HT1080 (cell line): ENCODE data around the gene RPS17. TPM values are rescaled to one million over a fixed set of nuclear protein-coding genes. Genes with fewer than 3 reads are reported as not detected.

Source experiments
- DNase-seq: peaks from one replicate; pipeline ENCODE4 v3.0.0-alpha.2; 2015; ENCODE audit warnings: low read depth
- polyA plus RNA-seq, 2 experiments: library from polyadenylated mRNA; depleted of rRNA; stranded (reverse); fragments of >200 nt; gene quantifications; 2 replicates each; pipeline ENCODE4 v1.2.3, GENCODE V29; 2015
- total RNA-seq: library from RNA; depleted of rRNA; stranded (reverse); fragments of >200 nt; shearing (Covaris generic); gene quantifications from 2 replicates; pipeline ENCODE4 v1.2.3, GENCODE V29; 2014; rRNA removed

Gene RPS17
- total RNA-seq = 3,352 and 4,043 TPM in 2 replicates
- polyA plus RNA-seq (2015; cell fraction: cytosol; rRNA removed) = 7,780 and 8,806 TPM in 2 replicates
- polyA plus RNA-seq (2015; cell fraction: nucleus; rRNA removed) = 2,028 and 2,069 TPM in 2 replicates

DNA sequence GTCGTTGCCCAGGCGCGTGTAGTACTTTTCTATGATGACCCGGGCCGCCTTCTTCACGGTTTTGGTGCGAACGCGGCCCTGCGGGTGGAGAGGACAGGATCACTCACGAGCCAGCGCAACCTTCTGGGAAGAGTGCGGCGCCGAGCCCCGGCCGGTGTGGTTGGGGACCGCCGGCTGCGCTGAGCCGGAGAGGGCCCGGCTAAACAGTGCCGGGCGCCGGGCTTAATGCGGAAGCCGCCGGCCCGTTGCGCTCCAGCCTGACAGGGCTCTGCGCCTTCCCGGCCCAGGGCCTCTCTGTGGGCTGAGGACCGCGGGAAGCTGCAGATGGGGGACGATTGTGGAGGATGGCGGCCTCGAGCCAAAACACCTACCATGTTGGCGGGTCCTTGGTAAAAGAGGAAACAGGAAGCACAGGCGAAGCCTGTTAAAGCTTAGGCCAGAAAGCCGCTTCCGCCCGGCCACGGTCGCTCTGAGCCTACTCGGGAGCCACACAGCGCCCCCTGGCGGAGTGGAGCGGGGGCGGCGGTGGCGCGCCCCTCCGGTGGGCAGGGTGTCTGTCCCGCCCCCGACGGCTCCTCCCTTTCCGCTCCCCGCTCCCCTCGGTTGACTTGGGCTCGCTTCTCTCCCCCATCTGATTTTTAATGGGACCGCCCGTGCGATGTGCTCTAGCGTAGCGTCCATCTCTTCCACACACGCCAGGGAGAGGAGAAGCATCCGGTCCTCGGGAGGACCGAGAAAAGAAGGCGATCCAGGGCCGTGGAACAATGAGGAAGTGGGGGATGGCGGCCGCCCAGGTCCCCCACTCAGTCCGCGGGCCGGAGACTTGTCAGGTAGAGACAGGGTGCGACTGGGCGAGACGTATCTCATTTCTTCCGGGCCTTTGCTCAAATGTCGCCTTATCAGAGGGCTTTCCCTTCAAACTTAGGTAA is at the start of gene RPS17:
Gene RPS17, minus strand, starts transcription at position 403 of the 929 bp plus-strand sequence. Its CDS starts 29 bp downstream, at position 374.
- DNase-seq = peak; percentile 95

DNA sequence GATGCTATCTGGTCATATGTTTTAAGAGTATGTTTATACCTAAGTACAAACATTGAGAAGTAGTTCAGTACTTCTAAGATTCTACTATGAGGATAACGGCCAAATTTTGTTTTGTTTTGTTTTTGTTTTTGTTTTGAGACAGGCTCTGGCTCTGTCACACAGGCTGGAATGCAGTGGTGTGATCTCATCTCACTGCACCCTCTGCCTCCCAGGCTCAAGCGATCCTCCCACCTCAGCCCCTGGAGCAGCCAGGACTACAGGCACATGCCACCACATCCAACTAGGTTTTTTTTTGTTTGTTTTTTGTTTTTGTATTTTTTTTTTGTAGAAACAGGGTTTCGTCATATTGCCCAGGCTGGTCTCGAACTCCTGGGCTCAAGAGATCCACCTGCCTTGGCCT is 47.5 kb upstream of the RPS17 start:
- no peak for DNase-seq

DNA sequence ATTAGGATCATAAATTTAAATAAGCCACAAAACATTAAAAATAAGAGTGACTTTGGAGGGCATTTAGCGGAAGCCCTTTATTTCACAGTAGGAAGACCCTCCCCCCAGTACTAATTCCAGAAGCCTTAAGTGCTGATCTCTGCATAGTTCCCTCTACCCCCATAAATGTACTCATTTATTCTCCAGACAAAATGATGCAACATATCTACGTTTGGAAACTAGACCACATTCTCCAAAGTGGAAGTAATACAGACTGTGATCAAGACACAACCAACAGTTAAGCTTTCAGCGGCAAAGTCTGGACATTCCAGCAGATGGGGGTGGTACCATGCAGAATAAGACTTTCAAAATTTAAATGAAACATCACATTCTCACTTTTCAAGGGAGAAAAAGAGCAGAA is 44.8 kb upstream of the RPS17 start:
- no peak for DNase-seq

GRCh38 chr15:82580713-82581112 is 40.5 kb upstream of the RPS17 start:
- DNase-seq = no peak

DNA sequence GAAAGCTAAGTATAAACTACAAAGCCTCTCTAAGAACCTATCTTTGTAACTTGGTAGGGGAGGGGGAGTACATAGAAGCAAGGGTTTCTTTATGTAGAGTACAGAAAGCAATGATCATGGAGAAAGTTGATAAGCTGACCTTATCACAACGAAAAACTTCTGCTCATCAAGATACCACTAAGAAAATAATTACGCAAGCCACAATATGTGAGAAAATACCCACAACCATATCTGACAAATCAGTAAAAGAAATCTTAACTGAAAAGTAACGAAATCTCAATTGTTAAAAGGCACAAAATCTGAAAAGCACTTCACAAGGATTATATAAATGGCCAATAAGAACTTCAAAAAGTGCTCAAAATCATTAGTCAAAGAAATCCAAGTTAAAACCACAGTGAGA is 35.1 kb upstream of the RPS17 start:
- DNase-seq = no peak

GRCh38 chr15:82572986-82573385 is 32.7 kb upstream of the RPS17 start:
- DNase-seq = no peak

GRCh38 chr15:82572311-82572710 is 32.1 kb upstream of the RPS17 start:
- no peak for DNase-seq

- no peak for DNase-seq
Measured at GRCh38 chr15:82571722-82572222, 31.5 kb upstream of the RPS17 start.

- DNase-seq = peak; percentile 63
Measured at GRCh38 chr15:82570721-82571508, 30.7 kb upstream of the RPS17 start.

- no peak for DNase-seq
Measured at GRCh38 chr15:82569834-82570233, 29.6 kb upstream of the RPS17 start.

GRCh38 chr15:82568986-82569385 is 28.7 kb upstream of the RPS17 start:
- DNase-seq = no peak

GRCh38 chr15:82567661-82568060 is 27.4 kb upstream of the RPS17 start:
- no peak for DNase-seq

DNA sequence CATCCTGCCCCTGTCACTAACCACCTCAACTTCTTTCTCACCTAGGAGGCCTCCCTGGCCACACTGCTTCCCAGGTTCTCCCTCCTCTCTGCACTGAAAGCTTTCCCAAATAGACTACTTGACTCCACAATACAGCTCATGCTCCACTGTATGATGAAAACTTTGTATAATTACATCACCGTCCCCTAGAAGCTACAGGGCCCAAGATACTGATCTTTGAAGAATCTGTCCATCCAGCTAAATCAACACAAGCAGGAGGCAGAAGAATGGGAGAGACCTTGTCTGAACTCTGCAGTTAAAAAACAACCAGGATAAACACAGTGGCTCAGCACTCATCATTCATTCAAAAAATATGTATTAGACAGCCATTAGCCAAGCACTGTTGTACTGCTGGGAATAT is 26.4 kb upstream of the RPS17 start:
- no peak for DNase-seq

GRCh38 chr15:82558502-82558901 is 18.2 kb upstream of the RPS17 start:
- DNase-seq = no peak

- DNase-seq = no peak
Measured at GRCh38 chr15:82556315-82557035, 16.2 kb upstream of the RPS17 start.

DNA sequence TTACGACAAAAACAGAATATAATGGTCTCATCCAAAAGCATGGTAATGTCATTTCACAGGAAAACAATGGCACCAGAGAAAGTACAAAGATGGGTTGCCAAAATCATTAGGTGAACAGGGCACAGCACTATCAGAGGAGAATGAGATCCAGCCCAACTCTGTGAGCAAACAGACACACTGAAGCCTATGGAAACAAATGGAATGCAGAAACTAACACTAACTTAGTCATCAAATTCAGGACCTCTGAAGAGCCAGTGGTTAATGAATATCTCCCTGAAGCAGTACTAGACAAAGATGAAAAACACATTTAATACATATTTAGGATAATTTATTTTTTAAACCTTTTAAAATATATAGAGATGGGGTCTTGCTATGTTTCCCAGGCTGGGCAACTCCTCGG is 14.6 kb upstream of the RPS17 start:
- no peak for DNase-seq

GRCh38 chr15:82554351-82554750 is 14.1 kb upstream of the RPS17 start:
- DNase-seq = no peak

DNA sequence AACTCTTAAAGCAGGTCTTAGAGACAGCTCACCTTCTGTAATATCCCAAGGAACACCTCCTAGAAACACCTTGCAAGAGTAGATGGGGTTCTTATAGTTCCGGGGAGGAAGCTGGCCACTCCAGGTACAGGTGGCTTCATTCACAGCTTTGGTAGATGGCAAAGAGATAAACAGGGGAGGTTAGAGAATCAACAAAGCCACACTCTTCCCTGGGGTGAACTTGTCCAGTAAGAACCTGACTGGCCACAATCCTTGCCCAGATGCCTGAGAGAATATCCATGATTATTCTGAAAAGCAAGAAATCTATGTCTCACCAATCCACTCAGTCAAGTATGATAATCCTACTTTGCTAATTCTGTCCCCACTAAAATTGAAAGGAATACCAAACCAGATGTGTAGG is 13.6 kb upstream of the RPS17 start:
- no peak for DNase-seq

- DNase-seq = no peak
Measured at GRCh38 chr15:82552861-82553260, 12.6 kb upstream of the RPS17 start.

DNA sequence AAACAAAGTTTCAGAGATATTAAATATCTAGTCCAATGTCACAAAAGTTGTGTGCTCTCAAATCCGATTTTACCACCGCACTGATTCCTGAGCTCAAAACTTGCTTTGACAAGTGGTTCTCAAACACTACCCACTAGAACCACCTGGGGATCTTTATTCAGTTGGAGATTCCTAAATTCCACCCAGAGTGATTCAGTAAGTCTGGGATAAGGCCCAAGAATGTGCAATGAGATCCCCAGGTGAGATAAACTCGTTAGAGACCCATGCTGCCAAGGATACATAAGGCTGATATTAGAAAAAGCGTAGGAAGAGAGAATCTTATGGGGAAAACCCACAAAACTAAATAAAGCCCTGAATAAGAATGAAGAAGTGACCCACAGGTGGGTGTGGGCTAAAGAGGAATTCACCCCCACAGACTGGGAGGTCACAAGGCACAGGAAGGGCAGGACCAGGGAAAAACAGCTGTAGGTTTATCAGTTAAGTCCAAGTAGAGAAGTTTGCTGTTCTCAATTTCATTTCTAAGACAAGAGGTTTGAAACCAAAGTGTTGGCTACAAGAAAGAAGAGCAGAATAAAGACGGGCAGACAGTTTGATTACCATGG is 11.5 kb upstream of the RPS17 start:
- no peak for DNase-seq

GRCh38 chr15:82549199-82549665 is 9.0 kb upstream of the RPS17 start:
- DNase-seq = no peak
